GM19372 (cell line): Measurements from ENCODE around the gene CLCF1.

ENCODE experiments used
- ATAC-seq: cut with Tn5 transposase; IDR thresholded peaks from one replicate; pipeline ENCODE4 v1.9.1; 2021; ENCODE audit warnings: mild to moderate bottlenecking, low read depth, moderate library complexity; ENCODE audit not compliant: unreplicated experiment

CLCF1 gene

GRCh38 chr11:67376063-67376820, 2.8 kb upstream of the CLCF1 start:
- ATAC-seq, result no peak

- no peak for ATAC-seq
Observed at GRCh38 chr11:67375320-67376055, 2.1 kb upstream of the CLCF1 start.

GRCh38 chr11:67374571-67375281, 1.3 kb upstream of the CLCF1 start:
- ATAC-seq, result no peak

- ATAC-seq, result no peak
Observed at GRCh38 chr11:67373648-67374570, 511 bp upstream of the CLCF1 start.

- no peak for ATAC-seq
Observed at GRCh38 chr11:67372321-67372992, 941 bp downstream of the CLCF1 start.

- no peak for ATAC-seq
Observed at GRCh38 chr11:67371911-67372320, 1.5 kb downstream of the CLCF1 start.

- no peak for ATAC-seq
Observed at GRCh38 chr11:67371189-67371910, 2.0 kb downstream of the CLCF1 start.

GRCh38 chr11:67370351-67371076, 2.9 kb downstream of the CLCF1 start:
- ATAC-seq, result no peak

- ATAC-seq, result no peak
Observed at GRCh38 chr11:67369801-67370284, 3.6 kb downstream of the CLCF1 start.

GRCh38 chr11:67369275-67369674, 4.1 kb downstream of the CLCF1 start:
- no peak for ATAC-seq

GRCh38 chr11:67368621-67369020, 4.8 kb downstream of the CLCF1 start:
- ATAC-seq, result no peak

GRCh38 chr11:67367761-67368227, 5.6 kb downstream of the CLCF1 start:
- ATAC-seq, result no peak

- no peak for ATAC-seq
Observed at GRCh38 chr11:67366961-67367760, 6.2 kb downstream of the CLCF1 start.

GRCh38 chr11:67366546-67366945, 6.9 kb downstream of the CLCF1 start:
- ATAC-seq, result no peak

GRCh38 chr11:67365736-67366444, 7.5 kb downstream of the CLCF1 start:
- ATAC-seq, result no peak

GRCh38 chr11:67364783-67365722, 8.3 kb downstream of the CLCF1 start:
- no peak for ATAC-seq
